ENCODE data around the gene TANGO2. TPM values are rescaled to one million over a fixed set of nuclear protein-coding genes. Genes with fewer than 3 reads are reported as not detected.

The TANGO2 gene
- total and polyA plus RNA-seq, 9 of the 15 experiments (the other 6 are each of a cell fraction or from before 2014, with no cell fraction given), result 15.5 to 94.9 (median 70.1) TPM

- Histone ChIP-seq H3K27ac (ENCODE audit: extremely low read depth, low read depth, low read length) (peak overlapping the region; percentile 3; the same call in 1 of the 3 replicates), H3K9me1 (ENCODE audit: control insufficient read depth, insufficient read depth, low read length) (peaks cover 28% of the 10 kb centered on the region), H3K27me3 (ENCODE audit: control insufficient read depth in 2 of 2, insufficient read depth in 2 of 2, low read length in 2 of 2) (no peaks in the 10 kb centered on the region), H3K36me3 (ENCODE audit: control insufficient read depth, insufficient read depth, low read length) (peaks cover 42% of the 10 kb centered on the region; the same call in 2 of the 3 replicates), H3K9ac (ENCODE audit: insufficient read depth in 1 of 2, low read depth in 2 of 2, low read length in 2 of 2) (peak overlapping the region; percentile 9 to 86; a peak in 3 of 4 replicates), H2AFZ (ENCODE audit: low read depth, low read length) (no peak overlapping the region), H3K4me2 (ENCODE audit: insufficient read depth, low read length) (peak overlapping the region; percentile 2; the same call in 1 of the 2 replicates), H3K4me3 (no peak overlapping the region), H3K4me1 (replicated peaks in 1 of 2; ENCODE audit: control insufficient read depth in 2 of 2, insufficient read depth in 2 of 2, low read length in 2 of 2) (peaks cover 18 to 87% of the 10 kb centered on the region in 2 experiments), H4K20me1 (replicated peaks; ENCODE audit: control insufficient read depth, insufficient read depth, low read length) (peaks cover 31% of the 10 kb centered on the region), H3K9me3 (replicated peaks; ENCODE audit: control insufficient read depth, insufficient read depth, low read depth, low read length) (no peaks in the 10 kb centered on the region), H3K79me2 (ENCODE audit: control insufficient read depth, insufficient read depth, low read length) (no peaks in the 10 kb centered on the region)
- ChIA-PET POLR2A (interaction anchor here (0.6 to 13.7 kb wide), 19 partner anchors 9 to 976 kb away, joined by 3 to 115 read pairs (median 4); partner anchors contain the start of genes RANBP1 and TRMT2A), CTCF (ENCODE audit: low intra/inter-chr PET ratio) (interaction anchor here (1.9 kb wide), 1 partner anchor 52 kb away, joined by 7 read pairs; no protein-coding TSS in a partner anchor)
- no peak for ATAC-seq
- no TSS peak for BruUV-seq (replicated peaks)
- intact Hi-C loops (cut with micrococcal nuclease) (loop anchor here (1.0 to 10.0 kb wide), 4 partner anchors 27 to 319 kb away; no protein-coding TSS in a partner anchor), in situ Hi-C loops (cut with MboI) (no loop called here)
- WGBS (ENCODE audit: insufficient coverage, low coverage, missing lambda C conversion rate), result 60% methylated on average over 4 of the region's 4 CpGs
- FAIRE-seq, result no peak
- DNase-seq (ENCODE audit: extremely low read depth in 1 of 4, low spot score in 3 of 4), result peak in 1 of 4 experiments; percentile 53
- TF ChIP-seq DACH1 (IDR thresholded peaks at IDR 0.05; ENCODE audit: partially characterized antibody) (no peak), ELF2 (CRISPR knock-in tag; IDR thresholded peaks at IDR 0.05) (no peak), POLR2AphosphoS5 (IDR thresholded peaks at IDR 0.05; ENCODE audit: control insufficient read depth, insufficient read depth, low read depth, low read length) (no peak), CEBPG (CRISPR knock-in tag; IDR thresholded peaks at IDR 0.05) (no peak), CEBPG (tag; conservative IDR thresholded peaks at IDR 0.05 in 1 of 2, IDR thresholded peaks at IDR 0.05 in 1 of 2) (no peak), TCF15 (CRISPR knock-in tag; IDR thresholded peaks at IDR 0.05) (peak; percentile 63), TAF15 (IDR thresholded peaks at IDR 0.05; ENCODE audit: low read depth, low read length) (no peak), STAG1 (CRISPR knock-in tag; IDR thresholded peaks at IDR 0.05; ENCODE audit: borderline replicate concordance) (no peak), KLF16 (IDR thresholded peaks at IDR 0.05) (no peak), TAF7 (tag; IDR thresholded peaks at IDR 0.05) (no peak), RB1 (IDR thresholded peaks at IDR 0.05; ENCODE audit: low read depth) (0 out of 2 replicates have a peak, but pooled peaks have one; percentile 3), CBX3 (IDR thresholded peaks at IDR 0.05; ENCODE audit: borderline replicate concordance in 1 of 2, low read length in 2 of 2) (no peak), NR1H2 (CRISPR knock-in tag; IDR thresholded peaks at IDR 0.05) (no peak), FOXO4 (CRISPR knock-in tag; IDR thresholded peaks at IDR 0.05) (no peak), ZHX1 (conservative IDR thresholded peaks at IDR 0.05; ENCODE audit: low read length) (peak; percentile 53; the same call in 1 of the 2 replicates)
Observed at GRCh38 chr22:19975707-19976035, 45.2 kb upstream of the TANGO2 start.

Data from K562 (cell line).